Endodermal cell (in vitro differentiated cells): ENCODE data around the gene SLC4A5. TPM values are rescaled to one million over a fixed set of nuclear protein-coding genes. Genes with fewer than 3 reads are reported as not detected.

Source experiments
- DNase-seq: peaks from one replicate; pipeline ENCODE4 v3.0.0-alpha.2; 2017
- H3K27ac ChIP-seq: 2 replicates; pipeline ENCODE4 v1.5.1; 2013; ENCODE audit warnings: mild to moderate bottlenecking, low read depth, low read length, moderate library complexity
- H3K27me3 ChIP-seq: 2 replicates; pipeline ENCODE4 v1.6.1; 2013; ENCODE audit warnings: mild to moderate bottlenecking, low read length, moderate library complexity; ENCODE audit not compliant: insufficient read depth, control insufficient read depth, poor library complexity, severe bottlenecking
- H3K36me3 ChIP-seq: 2 replicates; pipeline ENCODE4 v1.7.0; 2013; ENCODE audit warnings: mild to moderate bottlenecking, low read length, moderate library complexity; ENCODE audit not compliant: control insufficient read depth, insufficient read depth
- H3K4me1 ChIP-seq: one replicate; pipeline ENCODE4 v1.7.0; 2013; ENCODE audit warnings: low read length; ENCODE audit not compliant: control insufficient read depth, insufficient read depth
- H3K4me3 ChIP-seq: 2 replicates; pipeline ENCODE4 v1.5.1; 2013; ENCODE audit warnings: mild to moderate bottlenecking, low read length, moderate library complexity
- H3K9ac ChIP-seq: 2 replicates; pipeline ENCODE4 v1.6.1; 2013; ENCODE audit warnings: mild to moderate bottlenecking, low read length, moderate library complexity; ENCODE audit not compliant: poor library complexity, severe bottlenecking; ENCODE audit errors: extremely low read depth
- H3K9me3 ChIP-seq: 2 replicates; pipeline ENCODE4 v1.6.1; 2013; ENCODE audit warnings: mild to moderate bottlenecking, low read length, moderate library complexity; ENCODE audit not compliant: control insufficient read depth
- H3K27ac Mint-ChIP-seq: 2 replicates; pipeline ENCODE4 v1.8.0; 2020; ENCODE audit warnings: mixed read lengths
- H3K27me3 Mint-ChIP-seq: 2 replicates; pipeline ENCODE4 v1.8.0; 2021; ENCODE audit warnings: mild to moderate bottlenecking, mixed read lengths; ENCODE audit not compliant: insufficient read depth
- H3K36me3 Mint-ChIP-seq: 2 replicates; pipeline ENCODE4 v1.8.0; 2020; ENCODE audit warnings: low read depth, mixed read lengths
- H3K4me1 Mint-ChIP-seq: 2 replicates; pipeline ENCODE4 v1.8.0; 2020; ENCODE audit warnings: mixed read lengths
- H3K4me3 Mint-ChIP-seq: 2 replicates; pipeline ENCODE4 v1.8.0; 2020; ENCODE audit warnings: mild to moderate bottlenecking, moderate library complexity, mixed read lengths
- H3K9me3 Mint-ChIP-seq: 2 replicates; pipeline ENCODE4 v1.8.0; 2020; ENCODE audit warnings: mild to moderate bottlenecking, mixed read lengths
- CTCF ChIP-seq: fragments of 200-600 bp; sonication (generic); conservative IDR thresholded peaks from 2 replicates; pipeline ENCODE4 v1.5.0; 2021; ENCODE audit warnings: antibody characterized with exemption, mild to moderate bottlenecking
- WGBS, 2 experiments: methylation state at CpG; one replicate each; pipeline versions ENCODE4 v1.1.5 to v1.1.7; 2013; ENCODE audit warnings: missing lambda C conversion rate in 2 of 2, mixed read lengths in 1 of 2; ENCODE audit not compliant: insufficient coverage in 1 of 2, insufficient read length in 1 of 2; 5-methylcytosine and 5-hydroxymethylcytosine counted together
- total RNA-seq, 2 donors: library from RNA; stranded (reverse); fragmentation: NEBNext Ultra II Directional in 1 of 2; extraction: Animal tissue kit (Norgen Biotek cat#: 25700) in 1 of 2; gene quantifications; 2 replicates in 1 of 2; 3 replicates in 1 of 2; pipeline ENCODE4 v1.2.1, GENCODE V29; 2021

SLC4A5 gene
- total RNA-seq, 2 donors from 2014 or later = 2.5 to 3.7 TPM

DNA sequence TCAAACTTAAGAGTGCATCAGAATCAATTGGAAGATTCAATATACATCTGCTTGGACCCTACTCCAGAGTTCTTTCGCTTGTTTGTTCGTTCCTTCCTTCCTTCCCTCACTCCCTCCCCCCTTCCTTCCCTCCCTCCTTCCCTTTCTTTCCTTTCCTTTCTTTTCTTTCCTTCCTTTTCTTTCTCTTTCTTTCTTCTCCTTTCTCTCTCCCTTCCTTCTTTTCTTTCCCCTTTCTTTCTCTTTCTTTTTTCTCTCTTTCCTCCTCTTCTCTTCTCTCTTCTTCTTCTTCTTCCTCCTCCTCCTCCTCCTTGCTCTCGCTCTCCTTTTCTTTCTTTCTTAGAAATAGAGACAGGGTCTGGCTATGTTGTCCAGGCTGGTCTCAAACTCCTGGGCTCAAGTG, 98.9 kb downstream of the SLC4A5 start:
- no peak for DNase-seq

DNA sequence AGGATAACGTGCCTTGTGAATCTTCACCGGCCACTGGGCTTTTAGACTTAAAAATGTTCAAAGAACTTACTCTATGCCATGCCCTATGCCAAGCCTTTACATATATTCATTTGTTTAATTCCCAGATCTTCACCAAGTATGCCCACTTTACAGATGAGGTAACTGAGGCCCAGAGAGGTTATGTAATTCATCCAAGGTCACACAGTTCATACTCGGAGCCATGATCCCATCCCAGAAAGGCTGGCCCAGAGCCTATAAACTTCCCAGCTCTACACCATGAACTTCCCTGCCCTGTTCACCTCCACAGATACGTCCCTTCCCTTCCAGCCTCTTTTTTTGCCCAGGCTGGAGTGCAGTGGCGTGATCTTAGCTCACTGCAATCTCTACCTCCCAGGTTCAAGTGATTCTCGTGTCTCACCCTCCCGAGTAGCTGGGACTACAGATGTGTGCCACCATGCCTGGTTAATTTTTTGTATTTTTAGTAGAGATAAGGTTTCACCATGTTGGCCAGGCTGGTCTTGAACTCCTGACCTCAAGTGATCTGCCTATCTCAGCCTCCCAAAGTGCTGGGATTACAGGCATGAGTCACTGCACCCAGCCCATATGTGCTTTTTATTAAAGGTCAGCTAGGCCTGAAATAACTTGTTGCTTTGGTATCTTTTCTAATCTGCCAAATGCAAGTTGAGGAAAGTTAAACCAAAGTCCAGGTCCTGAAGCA, 100.7 kb downstream of the SLC4A5 start:
- Histone ChIP-seq H3K27ac (no peak overlapping the region), H3K4me3 (no peak overlapping the region), H3K27me3 (no peaks in the 10 kb centered on the region), H3K4me1 (no peaks in the 10 kb centered on the region), H3K9ac (no peak overlapping the region), H3K9me3 (no peaks in the 10 kb centered on the region), H3K36me3 (no peaks in the 10 kb centered on the region)
- DNase-seq = no peak
- H3K4me1 Mint-ChIP-seq = no peaks in the 10 kb centered on the region
- no peaks in the 10 kb centered on the region for H3K9me3 Mint-ChIP-seq
- no peak overlapping the region for H3K4me3 Mint-ChIP-seq
- no peaks in the 10 kb centered on the region for H3K36me3 Mint-ChIP-seq
- no peak for TF ChIP-seq CTCF
- H3K27ac Mint-ChIP-seq = no peak overlapping the region
- H3K27me3 Mint-ChIP-seq = peaks cover 8% of the 10 kb centered on the region
- 92 to 93% methylated on average over 3 to 7 of the region's 7 CpGs for WGBS, 2 experiments

More for the DNA sequence above, 98.9 kb downstream of the SLC4A5 start:
- no peak for TF ChIP-seq CTCF
- H3K27me3 Mint-ChIP-seq = peaks cover 3% of the 10 kb centered on the region
- no peak overlapping the region for H3K27ac Mint-ChIP-seq
- no peaks in the 10 kb centered on the region for H3K36me3 Mint-ChIP-seq
- no peaks in the 10 kb centered on the region for H3K4me1 Mint-ChIP-seq
- H3K4me1 ChIP-seq = no peaks in the 10 kb centered on the region
- H3K9me3 ChIP-seq = no peaks in the 10 kb centered on the region
- no peaks in the 10 kb centered on the region for H3K27me3 ChIP-seq
- H3K9me3 Mint-ChIP-seq = no peaks in the 10 kb centered on the region
- no peak overlapping the region for H3K4me3 Mint-ChIP-seq
- no peak overlapping the region for H3K27ac ChIP-seq
- no peak overlapping the region for H3K4me3 ChIP-seq
- no peaks in the 10 kb centered on the region for H3K36me3 ChIP-seq
- WGBS, 2 experiments = 97 to 100% methylated on average over 2 to 3 of the region's 3 CpGs
- H3K9ac ChIP-seq = no peak overlapping the region

GRCh38 chr2:74239346-74239745, 103.9 kb downstream of the SLC4A5 start:
- no peak overlapping the region for H3K27ac Mint-ChIP-seq
- H3K4me3 ChIP-seq = no peak overlapping the region
- no peaks in the 10 kb centered on the region for H3K9me3 Mint-ChIP-seq
- no peaks in the 10 kb centered on the region for H3K9me3 ChIP-seq
- H3K27me3 Mint-ChIP-seq = peaks cover 5% of the 10 kb centered on the region
- H3K36me3 Mint-ChIP-seq = no peaks in the 10 kb centered on the region
- H3K36me3 ChIP-seq = no peaks in the 10 kb centered on the region
- H3K27me3 ChIP-seq = no peaks in the 10 kb centered on the region
- no peaks in the 10 kb centered on the region for H3K4me1 ChIP-seq
- H3K27ac ChIP-seq = no peak overlapping the region
- H3K9ac ChIP-seq = no peak overlapping the region
- H3K4me3 Mint-ChIP-seq = no peak overlapping the region
- no peak for TF ChIP-seq CTCF
- 84 to 89% methylated on average over 6 to 7 of the region's 7 CpGs for WGBS, 2 experiments
- DNase-seq = no peak
- H3K4me1 Mint-ChIP-seq = no peaks in the 10 kb centered on the region
